HG03175 (cell line): ENCODE data around the gene BLCAP.

Experiments
- ATAC-seq: cut with Tn5 transposase; IDR thresholded peaks from one replicate; pipeline ENCODE4 v1.9.1; 2021; ENCODE audit warnings: mild to moderate bottlenecking, moderate library complexity; ENCODE audit not compliant: unreplicated experiment

Gene BLCAP

DNA sequence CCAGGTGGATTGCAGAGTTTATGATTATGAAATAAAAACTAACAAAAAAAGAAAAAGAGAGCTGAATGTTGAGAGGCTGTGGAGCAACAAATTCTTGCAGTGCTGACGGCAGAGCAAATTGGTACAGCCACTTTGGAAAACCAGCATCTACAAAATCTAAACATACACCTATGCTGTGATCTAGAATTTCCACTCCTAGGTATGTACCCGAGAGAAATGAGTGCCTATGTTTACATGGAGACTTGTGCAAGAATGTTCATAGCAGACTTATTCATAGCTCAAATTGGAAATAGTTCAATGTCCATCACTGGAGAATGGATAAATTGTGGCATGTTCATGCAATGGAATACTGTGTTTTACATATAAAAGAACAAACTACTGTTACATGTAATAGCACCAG lies 3.0 kb upstream of the BLCAP start:
- ATAC-seq: no peak

DNA sequence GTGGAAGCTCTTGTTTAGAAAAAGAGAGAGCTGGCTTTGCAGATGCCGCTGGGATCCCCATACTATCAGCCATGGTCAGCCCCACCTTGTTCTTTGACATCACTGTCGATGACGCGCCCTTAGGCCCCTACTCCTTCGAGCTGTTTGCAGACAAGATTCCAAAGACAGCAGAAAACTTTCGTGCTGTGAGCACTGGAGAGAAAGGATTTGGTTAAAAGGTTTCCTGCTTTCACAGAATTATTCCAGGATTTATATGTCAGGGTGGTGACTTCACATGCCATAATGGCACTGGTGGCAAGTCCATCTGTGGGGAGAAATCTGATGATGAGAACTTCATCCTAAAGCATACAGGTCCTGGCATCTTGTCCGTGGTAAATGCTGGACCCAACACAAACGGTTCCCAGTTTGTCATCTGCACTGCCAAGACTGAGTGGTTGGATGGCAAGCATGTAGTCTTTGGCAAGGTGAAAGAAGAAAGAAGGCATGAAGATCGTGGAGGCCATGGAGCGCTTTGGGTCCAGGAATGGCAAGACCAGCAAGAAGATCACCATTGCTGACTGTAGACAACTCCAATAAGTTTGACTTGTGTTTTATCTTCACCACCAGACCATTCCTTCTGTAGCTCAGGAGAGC lies 2.4 kb upstream of the BLCAP start:
- ATAC-seq: no peak

DNA sequence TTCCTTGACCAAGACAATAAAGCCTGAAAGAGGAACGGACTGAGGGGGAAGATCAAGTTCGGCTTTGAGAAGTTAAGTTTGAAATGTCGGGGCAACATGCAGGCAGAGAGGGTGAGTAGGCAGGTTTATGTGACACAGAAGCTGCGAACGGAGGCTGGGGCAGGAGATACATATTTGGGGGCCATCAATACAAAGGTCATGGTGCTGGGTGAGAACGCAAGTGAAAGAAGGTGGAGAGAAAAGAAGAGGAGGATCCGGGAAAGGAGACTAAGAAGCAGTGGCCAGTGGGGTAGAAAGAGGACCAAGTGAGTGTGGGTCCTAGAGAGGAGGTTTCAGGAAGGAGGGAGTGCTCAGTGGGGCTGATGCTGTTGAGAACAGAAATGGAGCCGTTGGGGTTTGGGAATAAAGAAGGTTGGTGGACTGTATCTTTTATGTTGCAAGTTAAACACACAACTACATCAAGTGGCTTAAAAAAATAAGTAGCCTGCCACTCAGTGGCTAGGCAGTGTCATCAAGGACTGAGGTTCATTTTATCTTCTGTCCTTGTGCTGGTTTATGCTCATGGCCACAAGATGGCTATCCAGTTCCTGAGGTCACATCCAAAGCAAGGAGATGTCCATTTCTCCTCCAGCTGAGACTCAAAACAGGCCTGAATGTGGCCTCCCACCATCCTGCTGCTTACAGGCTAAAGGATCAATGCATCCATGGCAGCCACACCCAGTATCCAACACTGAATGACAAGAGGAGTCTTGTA lies 1.7 kb upstream of the BLCAP start:
- no peak for ATAC-seq

DNA sequence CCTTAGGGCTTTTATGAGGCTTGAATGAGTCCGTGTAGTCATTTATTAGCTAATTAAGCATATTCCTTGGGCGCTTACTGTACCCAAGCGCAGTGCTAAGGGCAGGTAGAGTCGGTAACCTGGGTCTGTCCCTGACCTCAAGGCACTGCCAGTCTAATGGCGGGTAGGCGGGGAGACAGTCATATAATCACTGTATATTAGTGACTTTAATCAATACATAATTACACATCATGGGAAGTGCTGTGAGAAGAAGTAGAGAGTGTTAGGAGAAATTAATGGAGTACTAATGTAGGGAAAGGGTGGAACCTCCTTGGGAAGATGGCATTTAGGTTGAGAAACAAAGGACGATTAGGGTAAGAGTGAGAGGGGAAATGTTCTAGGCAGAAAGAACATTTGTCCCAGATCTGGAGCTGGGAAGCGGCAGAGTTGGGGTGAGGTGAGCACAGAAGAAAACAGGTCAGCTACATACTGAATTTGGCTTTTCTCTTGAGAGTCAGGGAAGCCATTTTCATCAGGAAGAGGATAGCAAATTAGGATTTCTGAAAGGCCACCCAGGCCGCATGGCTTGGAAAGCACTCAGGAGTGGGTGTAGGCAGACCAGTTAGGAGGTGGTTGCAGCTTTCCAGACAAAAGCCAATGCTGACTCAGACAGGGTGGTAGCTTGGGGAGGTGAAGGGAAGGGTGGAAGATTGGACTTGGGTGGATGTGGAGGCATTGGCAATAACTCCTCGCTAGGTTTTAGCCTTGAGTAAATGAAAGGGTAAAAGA lies 954 bp upstream of the BLCAP start:
- no peak for ATAC-seq

DNA sequence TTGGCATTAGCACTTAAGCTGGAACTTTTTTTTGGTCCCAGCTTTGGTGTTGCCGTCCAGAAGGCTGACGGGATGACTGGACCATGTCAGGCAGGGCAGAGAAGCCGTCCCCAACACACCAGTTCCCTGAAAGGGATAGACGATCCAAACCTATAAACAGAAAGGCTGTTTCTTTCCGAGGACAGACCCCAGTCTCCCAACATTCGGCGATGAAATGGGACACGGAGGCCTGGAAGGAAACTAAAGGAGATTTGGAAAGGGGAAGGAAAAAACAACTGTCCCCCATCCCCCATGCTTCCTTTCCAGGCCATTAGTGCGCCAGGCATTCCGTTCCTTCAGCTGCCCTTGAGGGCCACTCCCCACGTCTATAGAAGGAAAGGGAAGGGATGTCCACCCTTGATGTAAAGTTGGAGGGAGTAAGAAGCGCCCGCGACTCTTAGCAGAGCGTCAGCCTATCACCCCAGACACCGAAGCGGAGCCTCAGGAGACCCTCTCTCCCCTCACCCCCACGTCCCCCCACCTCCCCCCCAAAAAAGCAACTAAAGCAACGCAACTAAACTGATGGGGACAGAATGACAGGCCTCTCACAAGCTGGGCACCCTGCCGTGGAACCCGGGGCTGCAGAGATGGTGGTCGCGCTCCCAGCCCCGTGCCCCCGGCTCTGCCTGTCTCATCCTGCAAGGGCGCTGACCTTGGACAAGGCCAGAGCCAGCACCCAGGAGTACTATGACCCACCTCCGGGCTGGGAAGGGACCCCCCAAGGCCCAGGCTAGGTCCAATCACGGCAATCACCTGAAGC lies 638 bp downstream of the BLCAP start:
- ATAC-seq: peak; percentile 3

DNA sequence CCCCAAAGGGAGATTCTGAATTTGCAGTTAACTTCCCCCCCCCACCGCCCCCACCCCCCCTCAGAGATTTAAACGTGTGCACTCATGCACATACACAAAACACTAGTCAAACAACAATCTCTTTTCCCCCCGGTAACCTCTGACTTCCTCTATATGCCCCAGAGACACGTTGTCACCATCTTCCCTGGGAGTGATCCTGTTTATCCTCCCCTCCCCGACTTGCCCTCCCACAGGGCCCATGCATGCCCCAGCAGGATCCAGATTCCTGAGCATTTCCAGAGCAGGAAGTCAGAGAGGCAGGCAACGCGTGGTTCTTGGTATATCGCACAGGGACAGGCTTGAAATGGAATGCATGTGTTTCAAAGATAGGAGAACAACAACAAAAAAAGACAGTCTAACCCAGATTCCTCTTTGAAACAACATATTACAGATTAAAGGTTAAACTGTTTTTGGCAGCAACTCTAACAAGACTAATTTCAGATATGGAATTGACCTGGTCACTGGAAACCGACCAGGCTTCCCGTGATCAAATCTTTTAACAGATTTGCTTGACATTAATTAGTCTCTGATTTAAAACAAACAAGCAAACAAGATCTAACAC lies 1.3 kb downstream of the BLCAP start:
- ATAC-seq: no peak

DNA sequence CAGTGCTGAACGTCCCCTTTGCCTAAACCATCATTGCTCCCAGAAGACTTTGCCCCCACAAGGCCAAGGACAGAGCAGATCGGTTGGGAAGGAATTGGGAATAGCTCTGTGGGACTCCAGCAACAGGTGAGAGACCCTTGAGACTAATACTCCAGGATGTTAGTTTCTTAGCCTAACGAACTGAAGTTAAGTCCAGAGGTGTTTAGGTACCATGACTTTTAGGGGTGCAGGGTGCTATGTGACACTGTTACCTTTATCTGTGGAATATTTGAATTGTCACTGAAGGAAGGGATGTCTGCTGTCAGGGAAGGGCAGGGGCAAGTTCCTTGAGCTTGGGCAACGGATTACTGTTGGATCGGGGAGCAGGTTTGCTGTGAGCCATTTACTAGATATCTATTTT lies 1.9 kb downstream of the BLCAP start:
- ATAC-seq: no peak

DNA sequence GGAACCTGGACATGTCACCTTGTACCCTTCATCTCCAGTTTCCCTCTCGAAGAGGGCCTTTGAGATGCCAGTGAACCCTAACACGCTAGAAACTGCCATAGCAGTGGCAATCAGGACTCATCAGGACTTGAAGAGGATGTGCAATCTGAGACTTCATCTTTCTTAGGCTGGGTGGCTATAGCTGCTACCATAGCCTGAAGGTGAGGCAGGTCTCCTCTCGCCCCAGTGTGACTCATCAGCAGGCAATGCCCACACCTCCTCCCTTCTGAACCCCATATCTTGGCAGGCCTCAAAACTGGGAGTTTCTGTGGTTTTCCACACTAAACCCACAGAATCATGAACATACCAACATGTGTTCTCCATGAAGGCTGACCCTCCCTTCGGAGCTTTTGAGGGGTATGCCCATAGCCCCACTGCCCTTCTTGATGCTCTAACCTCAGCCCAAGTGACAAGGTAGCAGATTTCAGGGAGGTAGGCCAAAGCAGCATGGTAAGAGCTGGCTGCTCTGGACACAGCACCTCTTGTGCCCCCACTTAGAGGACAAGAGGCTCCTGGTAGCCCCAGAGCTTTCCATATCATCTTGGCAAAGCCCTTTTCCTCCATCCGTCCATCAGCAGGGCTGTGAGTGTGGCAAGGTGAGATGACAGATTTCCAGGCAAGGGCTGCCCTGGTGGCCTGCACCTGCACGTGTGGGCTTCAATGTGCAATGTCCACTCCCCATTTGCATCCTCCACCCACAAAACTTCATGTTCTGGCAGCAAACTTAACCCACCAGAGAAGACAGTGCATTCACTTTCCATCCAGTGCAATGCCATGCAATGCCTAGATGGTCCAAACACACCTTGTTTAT lies 2.6 kb downstream of the BLCAP start:
- no peak for ATAC-seq

DNA sequence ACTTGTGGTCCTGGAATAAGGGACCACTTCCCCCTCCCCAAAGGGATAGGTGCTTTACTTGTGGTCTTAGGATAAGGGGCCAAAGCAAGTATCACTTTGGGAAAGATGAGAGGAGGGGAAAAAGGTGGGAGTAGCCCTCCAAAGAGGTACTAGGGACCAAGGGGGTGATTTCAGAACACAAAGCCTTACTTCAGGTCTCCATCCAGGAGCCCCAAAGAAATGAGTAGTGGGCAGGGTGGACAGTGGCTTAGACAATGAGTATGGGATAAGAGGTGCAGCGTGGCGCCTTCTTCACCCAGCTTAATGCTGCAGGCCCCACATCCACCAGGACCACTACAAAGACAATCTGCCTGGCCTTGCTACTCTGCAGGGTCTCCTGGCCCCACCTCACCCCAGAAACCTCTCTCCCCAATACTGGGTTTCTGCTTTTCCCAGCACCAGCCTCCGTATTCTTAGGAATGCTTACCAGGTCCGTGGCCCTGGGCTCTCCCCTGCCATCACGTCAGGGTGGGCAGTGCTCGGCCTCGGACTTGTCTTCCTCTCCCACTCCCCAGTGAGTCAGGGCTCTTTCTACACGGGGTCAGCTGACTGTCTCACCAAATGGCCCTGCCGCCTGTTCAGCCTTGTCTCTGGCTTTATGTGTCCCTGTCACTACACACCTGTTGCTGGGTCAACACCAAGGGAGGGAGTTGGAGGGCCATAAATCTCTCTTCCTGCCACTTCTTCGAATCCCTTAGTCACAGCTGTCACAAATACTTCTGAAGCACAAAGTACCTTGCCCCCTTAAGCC lies 3.6 kb downstream of the BLCAP start:
- no peak for ATAC-seq

DNA sequence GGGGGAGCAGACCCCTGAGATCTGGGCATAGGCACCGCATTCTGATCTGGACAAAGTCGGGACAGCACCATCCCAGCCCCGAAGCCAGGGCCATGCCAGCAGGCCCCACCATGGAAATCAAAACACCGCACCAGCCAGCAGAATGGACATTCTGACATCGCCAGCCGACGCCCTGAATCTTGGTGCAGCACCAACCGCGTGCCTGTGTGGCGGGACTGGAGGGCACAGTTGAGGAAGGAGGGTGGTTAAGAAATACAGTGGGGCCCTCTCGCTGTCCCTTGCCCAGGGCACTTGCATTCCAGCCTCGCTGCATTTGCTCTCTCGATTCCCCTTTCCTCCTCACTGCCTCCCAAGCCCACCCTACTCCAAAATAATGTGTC lies 4.7 kb downstream of the BLCAP start:
- ATAC-seq: no peak

DNA sequence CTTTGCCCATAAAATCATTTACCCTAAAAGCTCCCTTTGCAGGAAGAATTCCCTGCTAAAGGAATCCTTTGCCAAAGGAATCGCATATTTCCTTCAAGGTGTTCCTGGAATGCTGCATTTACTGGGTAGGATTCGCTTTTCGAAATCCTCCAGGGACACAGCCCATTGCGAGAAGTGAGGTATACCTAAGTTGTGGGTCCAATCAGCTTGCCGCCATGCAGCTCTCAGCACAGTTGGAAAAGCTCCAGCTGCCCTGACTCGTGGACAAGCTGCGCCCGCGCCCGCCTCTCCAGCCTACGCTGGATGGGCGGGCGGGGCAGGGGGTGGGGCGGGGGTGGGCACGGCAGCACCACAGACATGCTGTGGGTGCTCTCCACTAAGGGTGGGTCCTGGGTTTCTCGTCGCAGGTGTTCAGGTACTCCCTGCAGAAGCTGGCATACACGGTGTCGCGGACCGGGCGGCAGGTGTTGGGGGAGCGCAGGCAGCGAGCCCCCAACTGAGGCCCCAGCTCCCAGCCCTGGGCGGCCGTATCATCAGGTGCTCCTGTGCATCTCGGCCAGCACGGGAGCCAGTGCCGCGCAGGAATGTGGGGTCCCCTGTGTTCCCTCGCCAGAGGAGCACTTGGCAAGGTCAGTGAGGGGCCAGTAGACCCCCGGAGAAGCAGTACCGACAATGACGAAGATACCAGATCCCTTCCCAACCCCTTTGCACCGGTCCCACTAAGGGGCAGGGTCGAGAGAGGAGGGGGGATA lies 5.2 kb downstream of the BLCAP start:
- no peak for ATAC-seq

DNA sequence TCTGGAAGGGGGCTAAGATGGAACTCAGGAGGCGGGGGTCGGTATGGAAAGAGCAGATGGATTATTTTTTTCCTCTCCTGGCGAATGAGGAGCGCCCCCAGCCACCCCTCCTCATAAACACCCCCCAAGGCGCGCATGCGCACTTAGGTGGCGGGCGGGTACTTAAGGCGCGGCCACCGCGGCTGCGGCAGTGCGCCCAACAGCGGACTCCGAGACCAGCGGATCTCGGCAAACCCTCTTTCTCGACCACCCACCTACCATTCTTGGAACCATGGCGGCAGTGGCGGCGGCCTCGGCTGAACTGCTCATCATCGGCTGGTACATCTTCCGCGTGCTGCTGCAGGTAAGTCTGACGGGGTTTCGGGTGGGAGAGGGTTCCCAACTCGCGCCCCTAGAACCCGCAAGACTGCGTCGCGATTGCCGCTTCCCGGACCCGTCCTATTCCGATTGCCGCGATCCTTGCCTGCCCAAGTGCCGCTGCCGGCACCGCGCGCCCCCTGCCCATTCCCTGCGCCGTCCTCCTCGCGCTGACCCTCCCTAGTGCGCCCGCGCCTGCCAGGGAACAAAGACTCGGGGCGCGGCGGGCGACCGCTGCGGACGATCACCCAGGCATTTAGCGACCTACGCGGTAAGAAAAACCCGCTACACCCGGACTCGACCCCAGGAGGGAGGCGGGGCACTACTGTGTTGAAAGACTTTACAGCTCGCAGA lies 6.5 kb downstream of the BLCAP start, which contains the start of gene NNAT:
Gene NNAT (plus strand): TSS at position 190 of the 711 bp plus-strand sequence. CDS start 82 bp downstream, at position 272.
- no peak for ATAC-seq

DNA sequence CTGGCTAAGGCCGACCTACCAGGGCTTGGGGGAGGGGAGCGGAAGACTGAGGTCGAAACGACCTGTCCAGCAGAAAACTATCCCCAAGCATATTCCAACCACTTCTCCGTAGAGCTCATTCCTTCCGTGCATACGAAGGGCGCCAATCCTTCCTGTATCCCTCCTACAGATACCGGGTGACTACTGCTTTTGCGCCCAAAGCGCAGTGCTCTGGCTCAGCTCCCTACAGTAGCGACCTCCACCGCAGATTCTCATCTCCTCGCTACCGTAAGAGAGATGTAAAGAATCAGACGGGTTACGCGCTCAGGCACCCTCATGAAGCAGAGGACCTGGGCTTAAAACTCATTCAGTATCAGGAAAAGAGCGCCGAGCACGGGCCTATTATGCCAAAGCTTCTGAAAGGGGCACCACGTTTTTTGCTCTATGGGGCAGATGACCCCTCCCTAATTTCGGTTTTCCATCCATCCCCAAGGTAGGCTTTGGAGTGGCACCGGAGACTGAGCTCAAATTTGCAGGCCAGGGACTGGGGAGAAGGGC lies 7.2 kb downstream of the BLCAP start:
- no peak for ATAC-seq

DNA sequence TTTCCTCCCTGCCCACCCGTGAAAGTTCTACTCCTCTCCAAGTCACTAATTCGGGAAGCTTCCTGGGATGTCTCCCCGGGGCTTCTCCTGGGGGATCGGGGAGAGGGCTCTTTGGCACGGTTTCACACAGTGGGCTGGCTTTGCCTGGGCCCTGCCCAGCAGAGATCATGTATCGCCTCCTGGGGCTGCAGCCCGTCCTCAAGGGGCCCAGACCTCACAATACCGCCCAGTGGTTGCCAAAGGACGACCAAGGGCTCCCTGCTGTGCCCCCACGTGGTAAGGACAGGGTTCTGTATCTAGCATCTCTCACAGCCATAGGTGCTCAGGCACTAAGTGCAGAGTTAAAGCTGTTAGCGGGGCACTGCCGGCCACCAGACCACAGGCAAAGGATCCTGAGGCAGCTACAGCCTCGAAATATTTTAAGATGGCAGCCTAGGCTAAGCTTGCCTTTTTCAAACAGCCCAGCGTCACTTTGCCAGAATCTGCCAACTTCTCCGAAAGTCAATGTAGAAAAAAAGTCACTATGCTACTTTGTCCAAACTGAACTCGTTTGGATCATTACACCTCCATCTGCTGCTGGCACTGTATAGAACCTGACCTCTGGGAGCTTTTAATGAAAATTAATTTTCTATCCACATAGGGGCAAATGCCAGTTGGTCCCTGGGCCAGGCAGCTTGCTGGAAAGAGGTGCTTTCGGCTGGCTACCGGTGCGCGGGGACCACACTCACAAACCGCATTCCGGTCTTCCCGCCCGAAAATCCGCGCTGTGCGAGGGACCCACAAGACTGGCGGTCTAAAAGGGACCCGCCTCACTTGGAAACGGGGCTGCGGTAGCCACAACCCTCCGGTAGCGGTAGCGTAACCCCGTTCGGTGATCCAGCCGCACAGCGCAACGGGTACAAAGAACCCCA lies 7.9 kb downstream of the BLCAP start:
- no peak for ATAC-seq

DNA sequence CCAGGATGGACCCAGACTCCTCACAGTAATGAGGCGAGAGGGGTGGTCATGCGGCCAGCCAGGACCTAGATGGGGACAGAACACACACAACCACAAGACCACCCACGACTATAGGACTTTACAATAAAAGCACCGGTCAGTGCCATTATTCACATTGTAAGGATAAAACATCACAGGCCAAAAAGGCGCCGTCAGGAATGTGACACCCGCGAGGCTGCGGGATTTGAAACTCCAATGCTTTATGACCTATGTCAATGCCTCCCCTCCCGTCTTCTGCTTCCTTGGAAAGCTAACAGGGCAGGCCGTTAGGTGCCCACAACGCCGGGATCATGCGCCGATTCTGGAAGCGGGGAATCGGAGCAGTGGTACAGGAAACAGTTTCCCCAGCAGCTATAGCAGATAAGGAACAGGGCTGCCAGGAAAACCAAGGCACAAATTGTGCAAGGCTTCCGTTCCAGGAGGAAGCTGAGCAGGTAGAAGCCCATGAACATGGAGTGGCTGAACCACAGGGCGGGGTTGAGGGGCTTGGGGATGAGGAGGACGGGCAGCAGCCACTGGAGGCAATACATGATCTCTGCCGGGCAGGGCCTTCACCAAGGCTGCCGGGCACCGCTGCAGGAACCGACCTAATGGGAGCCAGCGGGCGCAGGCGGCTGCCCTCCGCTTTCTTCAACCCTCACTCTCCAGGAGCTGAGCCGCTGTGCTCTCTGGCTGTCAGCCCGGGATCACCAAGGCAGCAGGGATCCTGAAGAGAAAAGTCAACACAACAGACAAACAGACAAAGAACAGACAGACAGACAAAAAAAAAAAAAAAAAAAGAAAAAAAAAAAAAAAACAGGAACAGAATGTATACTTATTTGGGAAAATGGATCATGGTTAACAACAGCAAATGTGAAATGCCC lies 8.8 kb downstream of the BLCAP start:
- no peak for ATAC-seq
